ENCODE data around the gene SLC1A3. TPM values are rescaled to one million over a fixed set of nuclear protein-coding genes. Genes with fewer than 3 reads are reported as not detected.

Gene SLC1A3
- total RNA-seq, 4 donors from 2014 or later: 71.1 to 215 (median 161) TPM

DNA sequence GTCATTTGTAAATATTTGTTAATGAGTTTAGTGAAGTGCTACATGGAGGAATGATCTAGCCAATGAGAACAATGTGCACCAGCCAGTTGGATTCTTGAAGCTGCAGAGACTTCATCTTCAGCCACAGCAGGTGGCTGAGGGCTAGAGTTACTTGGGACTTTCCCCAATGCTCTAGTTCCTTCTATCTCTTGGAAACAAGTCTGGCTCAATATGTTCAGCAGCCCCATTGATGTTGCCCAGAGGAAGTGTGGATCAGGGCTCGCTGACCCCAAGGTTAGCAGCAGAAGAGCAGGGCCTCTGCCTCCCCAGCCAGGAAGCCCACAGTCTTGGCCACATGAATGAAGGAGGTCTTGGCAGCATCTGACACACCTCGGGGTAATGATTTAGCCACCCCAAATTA, 117.5 kb downstream of the SLC1A3 start:
- ATAC-seq (ENCODE audit: low FRiP score): no peak

DNA sequence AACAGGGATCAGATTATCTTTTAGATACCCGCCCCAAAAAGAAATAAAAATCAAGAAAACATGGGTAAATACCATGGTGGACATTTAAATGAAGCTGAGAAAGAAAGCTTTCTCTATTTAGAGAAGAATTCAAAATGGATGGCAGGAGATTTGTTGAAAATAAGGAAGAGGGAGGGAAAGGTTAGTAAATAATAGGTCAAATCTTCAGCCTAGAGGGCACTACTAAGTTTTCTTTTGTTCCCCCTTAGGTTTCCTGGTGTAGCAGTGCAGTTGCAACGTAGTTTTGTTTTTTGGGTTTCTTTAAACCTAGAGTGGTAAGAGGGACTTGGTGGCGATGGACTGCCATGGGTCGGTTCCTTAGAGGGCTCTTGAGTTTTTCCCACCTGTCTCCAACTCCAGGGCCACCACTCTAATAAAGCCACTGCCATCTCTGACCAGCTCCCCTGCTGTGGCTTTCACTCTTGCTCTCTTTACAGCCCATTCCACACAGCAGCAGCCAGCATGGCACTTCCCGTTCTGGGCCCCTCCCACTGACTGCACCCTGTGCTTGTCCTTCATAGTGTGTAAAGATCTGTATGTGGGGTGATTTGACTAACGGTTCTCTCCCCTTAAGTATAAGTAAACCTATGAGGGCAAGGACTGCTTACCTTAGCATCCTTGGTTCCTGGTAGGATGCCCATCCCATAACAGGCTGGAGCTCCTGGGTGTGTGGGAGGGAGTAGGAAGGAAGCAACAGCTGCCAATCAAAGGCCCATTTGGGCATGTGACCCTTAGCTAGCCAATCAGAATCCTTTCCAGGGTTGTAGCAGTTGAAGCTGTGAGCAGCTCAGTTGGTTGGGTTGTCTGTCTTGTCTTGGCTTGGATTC, 118.3 kb downstream of the SLC1A3 start:
- no peak for ATAC-seq (ENCODE audit: low FRiP score)
- DNase-seq (ENCODE audit: low spot score): no peak
- TF ChIP-seq, protein P1, sequence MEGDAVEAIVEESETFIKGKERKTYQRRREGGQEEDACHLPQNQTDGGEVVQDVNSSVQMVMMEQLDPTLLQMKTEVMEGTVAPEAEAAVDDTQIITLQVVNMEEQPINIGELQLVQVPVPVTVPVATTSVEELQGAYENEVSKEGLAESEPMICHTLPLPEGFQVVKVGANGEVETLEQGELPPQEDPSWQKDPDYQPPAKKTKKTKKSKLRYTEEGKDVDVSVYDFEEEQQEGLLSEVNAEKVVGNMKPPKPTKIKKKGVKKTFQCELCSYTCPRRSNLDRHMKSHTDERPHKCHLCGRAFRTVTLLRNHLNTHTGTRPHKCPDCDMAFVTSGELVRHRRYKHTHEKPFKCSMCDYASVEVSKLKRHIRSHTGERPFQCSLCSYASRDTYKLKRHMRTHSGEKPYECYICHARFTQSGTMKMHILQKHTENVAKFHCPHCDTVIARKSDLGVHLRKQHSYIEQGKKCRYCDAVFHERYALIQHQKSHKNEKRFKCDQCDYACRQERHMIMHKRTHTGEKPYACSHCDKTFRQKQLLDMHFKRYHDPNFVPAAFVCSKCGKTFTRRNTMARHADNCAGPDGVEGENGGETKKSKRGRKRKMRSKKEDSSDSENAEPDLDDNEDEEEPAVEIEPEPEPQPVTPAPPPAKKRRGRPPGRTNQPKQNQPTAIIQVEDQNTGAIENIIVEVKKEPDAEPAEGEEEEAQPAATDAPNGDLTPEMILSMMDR (IDR thresholded peaks at IDR 0.05): no peak

More for the DNA sequence above, 117.5 kb downstream of the SLC1A3 start:
- DNase-seq (ENCODE audit: low spot score): no peak
- TF ChIP-seq, protein P1 (IDR thresholded peaks at IDR 0.05): no peak

DNA sequence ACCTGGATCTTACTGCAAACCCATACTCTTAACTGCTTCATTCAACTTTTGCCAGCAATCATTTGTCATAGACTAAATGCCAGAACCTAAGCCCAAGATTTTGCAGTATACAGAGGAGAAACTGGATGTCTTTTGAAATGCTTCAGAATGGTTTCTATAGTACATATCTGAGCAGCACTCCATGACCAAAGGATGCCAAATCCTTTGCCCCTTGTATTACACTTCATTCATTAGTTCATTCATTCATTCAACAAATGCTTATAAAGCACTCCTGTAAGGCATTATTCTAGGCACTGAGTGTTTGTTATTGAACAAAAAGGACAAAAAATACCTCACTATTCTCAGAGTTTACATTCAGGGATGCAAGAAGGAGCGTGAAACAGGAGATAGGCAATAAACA, 119.9 kb downstream of the SLC1A3 start:
- TF ChIP-seq, protein P1 (IDR thresholded peaks at IDR 0.05): no peak
- DNase-seq (ENCODE audit: low spot score) (no peak), ATAC-seq (ENCODE audit: low FRiP score) (no peak)

DNA sequence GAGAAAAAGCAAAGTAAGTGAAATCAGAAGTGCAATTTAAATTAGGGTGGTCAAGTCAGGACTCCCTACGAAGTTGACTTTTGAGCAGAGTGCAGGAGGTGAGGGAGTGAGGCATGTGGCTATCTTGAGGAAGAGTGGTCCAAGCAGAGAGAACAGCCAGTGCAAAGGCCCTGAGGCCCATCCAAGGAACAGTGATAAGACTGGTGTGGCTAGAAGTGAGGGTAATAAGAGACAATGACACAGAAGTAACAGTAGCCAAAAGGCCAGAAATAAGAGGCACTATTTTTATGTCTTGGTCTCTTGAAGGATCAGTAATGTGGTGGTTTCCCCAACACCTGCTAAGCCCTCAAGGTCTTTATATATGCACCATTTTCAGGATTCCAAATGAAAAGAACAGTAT, 120.4 kb downstream of the SLC1A3 start:
- TF ChIP-seq, protein P1 (IDR thresholded peaks at IDR 0.05): no peak
- ATAC-seq (ENCODE audit: low FRiP score) (no peak), DNase-seq (ENCODE audit: low spot score) (no peak)

DNA sequence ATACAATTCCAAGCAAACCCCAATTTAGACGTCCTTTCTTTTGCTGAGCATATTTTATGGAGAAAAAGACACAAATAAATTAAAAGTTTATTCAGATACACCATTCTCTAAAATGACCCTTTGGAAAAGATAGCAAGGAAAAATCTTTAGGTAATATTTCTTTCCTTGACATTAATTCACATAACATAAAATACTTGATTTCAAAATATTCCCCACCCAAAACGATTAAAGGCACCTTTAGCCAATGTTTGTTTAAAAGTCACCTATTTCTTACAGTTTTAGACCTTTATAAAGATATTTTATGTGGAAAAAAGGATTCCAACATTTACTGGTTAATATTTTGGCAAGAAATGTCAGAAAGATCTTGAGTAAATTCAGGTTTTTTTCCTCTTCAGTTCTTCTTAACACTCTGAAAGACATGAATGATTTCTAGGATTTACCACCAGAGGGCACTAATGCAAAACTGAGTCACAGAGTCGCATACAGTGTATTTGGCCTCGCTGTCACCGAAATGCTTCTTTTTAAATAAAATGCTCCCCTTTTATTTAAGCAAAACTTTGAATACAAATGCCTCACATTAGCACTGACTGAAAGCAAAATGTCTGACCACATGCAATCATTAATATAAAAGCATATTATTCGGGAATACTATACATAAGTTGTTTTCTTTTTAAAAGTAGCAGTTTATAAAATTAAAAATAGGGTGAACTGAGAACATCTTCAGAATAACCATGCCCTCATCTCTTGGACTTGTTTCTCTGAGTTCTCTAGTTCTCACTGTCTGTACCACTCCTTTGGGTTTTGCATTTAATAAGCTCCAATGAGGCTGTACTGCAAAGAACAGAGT, 122.5 kb downstream of the SLC1A3 start:
- DNase-seq (ENCODE audit: low spot score): no peak
- ATAC-seq (ENCODE audit: low FRiP score): no peak
- TF ChIP-seq, protein P1 (IDR thresholded peaks at IDR 0.05): peak in 1 of 3 donors; percentile 4

DNA sequence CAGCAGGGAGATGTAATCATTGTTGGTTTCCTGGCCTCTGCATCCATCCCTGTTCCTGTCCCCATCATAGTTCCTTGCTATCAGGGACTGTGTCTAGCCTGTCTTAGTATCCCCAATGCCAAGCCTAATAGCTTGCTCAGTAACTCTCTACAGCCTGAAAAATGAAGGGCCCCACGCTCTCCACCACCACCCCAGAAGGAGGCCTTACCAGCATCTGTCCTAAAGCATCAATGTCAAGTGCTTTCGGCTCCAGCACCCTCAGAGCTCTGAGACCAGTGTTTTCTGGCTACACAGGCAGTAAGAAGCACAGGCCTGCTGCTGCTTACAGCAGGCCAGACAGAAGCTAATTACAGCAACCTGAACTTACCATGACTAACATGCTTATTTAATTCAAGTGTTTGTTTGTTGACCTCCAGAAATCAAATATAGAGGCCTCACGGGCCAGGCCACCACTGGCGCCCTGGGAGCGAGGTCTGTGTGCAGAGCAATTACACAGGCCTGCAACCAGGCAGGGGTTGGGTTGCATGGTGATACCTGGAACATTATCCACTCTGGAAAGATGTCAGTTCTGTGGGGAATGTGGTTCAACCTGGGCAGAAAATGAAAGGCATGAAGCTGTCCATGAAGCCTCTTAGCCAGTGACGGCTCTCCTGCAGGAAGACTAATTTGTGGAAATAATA, 124.3 kb downstream of the SLC1A3 start:
- ATAC-seq (ENCODE audit: low FRiP score) (no peak), DNase-seq (ENCODE audit: low spot score) (no peak)
- TF ChIP-seq, protein P1 (IDR thresholded peaks at IDR 0.05): no peak
